HG03378 (cell line): ENCODE measurements around the gene AMOTL2.

Source experiments
- ATAC-seq: cut with Tn5 transposase; IDR thresholded peaks from one replicate; pipeline ENCODE4 v1.9.1; 2021; ENCODE audit warnings: mild to moderate bottlenecking, moderate library complexity; ENCODE audit not compliant: unreplicated experiment

Gene AMOTL2

DNA sequence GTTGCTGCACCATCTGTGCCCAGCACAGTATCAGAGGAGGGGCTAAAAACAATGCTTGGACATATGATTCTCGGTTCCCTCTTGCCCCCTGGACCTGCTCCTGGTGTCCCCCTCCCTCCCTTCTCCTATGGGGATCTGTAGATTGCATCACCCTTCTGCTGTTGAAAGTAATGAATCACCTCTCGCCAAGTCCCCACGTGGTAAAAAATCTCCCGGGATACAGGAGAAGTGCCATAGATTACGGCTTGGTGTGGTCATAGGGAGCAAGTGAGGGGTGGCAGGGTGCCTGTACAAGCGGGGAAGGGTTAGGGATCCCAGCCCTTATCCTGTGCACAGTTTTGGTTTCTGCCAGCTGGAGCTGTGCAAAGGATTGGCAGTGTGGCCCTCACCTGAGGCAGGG, 37.7 kb downstream of the AMOTL2 start:
- ATAC-seq, result no peak

DNA sequence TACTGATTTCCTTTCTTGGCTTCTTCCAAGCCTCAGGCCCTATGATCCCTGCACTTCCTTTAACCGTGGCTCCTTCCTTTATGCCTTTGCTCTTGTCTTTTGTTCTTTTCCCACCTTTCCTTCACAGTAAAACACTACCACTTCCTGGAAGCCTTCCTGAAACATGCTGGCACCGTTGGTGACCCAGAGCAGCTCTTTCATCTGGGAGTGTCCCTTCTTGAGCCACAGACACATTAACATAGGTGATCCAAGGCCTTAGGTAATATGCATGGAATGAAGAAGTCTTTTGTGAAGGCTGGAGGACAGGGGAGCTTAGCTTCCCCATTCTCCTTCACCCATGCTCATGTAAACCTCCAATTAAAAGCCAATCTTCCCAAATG, 39.4 kb downstream of the AMOTL2 start:
- ATAC-seq, result no peak

DNA sequence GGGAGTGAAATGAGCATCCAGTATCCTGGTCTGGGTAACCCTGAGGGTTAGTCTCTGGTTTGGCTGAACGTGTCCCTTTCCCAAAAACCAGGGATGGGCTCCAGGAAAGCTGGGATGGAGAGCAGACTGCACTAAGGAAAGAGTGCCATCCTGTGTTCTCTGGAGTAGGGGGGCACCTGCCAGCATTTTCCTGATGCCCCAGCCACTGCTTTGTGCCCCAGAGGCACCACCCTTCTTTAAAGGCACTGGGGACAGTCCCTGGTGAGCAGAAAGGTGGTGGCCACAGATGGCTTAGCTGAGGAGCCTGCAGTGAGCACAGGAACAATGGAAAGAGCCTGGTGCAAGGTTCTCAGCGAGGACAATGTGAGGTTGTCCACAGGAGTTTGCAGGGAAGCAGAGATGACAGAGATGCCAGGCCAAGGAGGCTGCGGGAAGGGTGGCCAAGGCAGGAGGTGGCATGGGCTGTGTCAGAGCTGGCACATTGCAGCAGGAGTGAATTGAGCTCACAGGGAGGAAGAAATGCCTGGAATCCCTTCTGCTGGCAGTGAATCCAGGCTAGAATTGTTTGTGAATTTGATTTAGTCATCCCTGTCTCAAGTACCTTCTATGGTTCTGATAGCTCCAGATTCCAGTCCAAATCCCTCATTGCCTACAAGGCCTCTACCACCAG, 39.9 kb downstream of the AMOTL2 start:
- ATAC-seq, result no peak

DNA sequence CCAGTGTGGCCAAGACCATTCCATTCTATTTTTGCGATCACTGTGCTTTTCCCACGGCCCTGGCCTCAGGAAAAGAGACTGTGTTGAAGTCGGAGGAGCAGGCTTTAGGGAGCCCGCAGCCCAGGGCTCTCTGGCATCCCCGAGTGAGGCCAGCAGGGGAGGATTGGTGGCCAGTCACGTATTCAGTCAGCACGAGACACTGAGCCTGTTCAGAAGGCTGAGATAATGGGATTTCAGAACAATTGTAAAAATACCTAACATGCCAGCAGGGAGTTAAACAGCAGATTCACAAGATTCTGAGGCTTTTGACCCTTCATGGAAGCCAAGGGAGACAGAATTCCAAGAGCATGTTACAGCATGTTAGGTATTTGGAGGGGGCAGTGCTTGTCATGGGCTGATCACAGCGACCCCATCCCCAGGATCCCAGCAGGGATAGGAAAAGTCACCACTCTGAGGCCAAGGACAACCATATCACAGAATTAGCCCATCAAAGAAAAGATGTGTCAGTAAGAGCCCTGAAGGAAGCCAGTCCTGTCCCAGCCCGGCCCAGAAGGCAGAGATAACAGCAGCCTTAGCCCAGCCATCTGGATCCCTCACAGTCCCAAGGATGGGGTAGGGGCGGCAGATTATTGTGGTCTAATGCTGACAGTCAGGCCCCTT, 40.6 kb downstream of the AMOTL2 start:
- no peak for ATAC-seq

DNA sequence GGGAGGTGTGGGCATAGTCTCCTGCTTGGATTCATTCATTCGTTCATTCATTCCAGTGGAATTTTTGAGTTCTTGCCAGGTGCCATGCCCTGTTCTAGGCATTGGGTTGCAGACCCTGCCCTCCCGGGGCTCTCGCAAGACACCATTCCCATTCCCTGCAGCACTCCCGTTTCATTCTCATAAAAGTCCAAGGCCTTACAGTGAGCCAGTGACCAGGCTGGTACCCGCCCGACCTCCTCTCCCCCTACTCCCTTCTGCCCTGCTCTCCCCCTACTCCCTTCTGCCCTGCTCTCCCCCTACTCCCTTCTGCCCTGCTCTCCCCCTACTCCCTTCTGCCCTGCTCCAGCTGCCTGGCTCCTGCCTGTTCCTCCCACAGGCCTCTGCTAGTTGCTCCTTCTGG, 41.9 kb downstream of the AMOTL2 start:
- ATAC-seq, result no peak

DNA sequence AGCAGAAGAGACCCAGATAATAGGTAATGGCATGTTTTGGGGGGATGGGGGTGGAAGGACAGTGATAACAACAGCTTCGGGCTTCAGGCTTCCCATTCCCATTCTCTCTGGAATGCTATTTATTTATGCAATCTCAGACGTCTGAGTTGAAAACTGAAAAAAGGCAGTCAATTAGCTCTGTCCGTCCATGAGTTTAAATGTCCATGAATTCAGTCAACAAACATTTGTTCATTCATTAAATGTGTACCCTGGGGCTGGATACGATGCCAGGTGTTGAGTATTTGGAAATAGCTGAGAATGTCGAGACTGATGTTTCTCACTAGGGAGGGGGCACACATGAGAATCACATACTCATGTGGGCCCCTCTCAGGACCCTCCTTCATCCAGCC, 42.4 kb downstream of the AMOTL2 start:
- no peak for ATAC-seq

DNA sequence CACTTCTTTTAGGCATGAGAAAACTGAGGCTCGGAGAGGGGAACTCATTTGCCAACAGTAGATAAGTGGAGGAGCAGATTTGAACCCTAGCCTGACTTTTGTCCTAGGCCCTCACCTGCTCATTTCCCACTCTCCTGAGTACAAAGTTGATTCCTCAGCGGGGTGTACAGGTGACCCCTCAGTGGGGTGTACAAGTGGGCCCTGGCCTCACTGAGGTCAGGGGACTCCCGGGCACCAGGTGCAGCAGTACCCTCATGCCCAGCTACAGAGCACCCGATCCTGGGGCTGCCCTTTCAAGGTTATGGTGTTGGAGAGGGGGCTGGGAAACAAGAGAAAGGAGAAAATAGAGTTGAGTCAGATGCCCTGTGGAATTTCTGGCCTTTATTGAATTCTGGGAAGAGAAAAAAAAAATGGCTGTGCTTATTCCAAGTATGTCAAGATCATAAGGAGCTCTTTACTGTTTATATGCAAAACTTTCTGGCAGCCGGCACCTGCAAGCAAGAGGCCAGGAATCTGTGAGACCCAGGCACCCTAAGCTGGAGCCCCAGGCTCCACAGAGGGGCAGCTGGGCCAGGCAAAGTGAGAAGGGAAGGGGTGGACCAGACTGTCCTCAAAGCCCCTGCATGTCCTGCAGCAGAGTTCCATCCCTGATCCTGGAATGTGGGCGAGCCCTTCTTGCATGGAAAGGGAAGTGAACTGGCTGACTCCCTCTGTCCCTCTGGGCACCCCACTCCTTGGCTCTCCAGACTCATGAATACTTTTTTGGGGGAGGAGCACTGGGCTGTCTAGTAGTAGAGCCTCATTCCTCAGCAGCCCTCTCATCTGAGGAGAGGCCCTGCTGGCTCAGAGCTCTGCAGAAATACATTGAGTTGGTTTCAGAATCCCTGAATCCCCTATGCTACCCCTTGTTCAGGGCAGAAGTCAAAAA, 43.1 kb downstream of the AMOTL2 start:
- ATAC-seq, result no peak

DNA sequence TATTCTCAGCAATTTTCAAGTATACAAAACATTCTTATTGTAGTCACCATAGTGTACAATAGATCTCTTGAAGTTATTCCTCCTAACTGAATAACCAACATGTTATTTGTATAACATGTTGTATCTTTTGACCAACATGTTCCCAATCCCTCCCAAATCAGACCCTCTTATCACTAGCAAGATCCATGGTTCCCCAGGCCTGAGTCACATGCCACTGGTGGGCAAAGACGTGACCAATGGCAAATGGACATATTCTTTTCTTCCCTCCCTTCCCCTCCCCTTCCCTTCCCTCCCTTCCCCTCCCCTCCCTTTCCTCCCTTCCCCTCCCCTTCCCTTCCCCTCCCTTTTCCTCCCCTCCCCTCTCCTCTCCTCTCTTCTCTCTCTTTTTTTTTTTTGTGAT, 45.4 kb downstream of the AMOTL2 start:
- ATAC-seq, result no peak

DNA sequence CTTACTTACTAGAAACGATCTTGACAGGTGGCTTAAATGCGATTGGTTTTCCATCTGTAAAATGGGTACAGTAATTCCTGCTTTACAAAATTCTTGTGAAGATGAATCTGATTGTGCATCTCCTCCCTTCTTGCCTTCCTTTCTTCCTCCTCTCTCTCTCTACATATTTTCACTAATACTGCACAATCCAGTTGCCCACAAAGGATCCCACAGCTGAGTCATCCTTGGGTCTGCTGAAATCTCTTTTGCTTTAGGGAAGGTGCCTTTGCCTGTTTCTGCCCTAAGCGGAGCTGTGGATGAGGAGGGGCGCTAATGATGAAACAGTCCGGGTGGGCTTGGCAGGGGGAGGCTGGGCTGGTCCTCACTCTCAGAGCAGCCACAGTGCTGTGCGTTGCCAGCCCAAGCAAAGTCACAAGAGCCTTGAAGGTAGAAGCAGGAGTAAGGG, 46.1 kb downstream of the AMOTL2 start:
- ATAC-seq, result no peak

DNA sequence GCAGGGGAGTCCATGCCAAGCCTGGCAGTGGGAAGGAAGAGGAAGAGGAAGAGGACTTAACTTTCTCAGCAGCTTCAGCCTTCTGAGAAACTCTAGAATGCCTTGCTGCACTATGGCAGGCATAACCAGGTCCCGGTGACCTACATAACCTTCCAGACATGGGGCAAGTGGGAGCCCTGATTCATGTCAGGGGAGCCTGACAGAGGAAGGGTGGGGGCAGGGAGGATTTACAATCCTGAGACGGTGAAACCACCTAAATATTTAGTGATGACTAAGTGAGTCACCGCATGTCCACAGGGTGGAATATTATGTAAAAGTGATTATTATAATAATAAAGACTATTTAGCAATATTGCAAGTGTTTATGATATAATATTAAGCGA, 46.7 kb downstream of the AMOTL2 start:
- ATAC-seq, result no peak

DNA sequence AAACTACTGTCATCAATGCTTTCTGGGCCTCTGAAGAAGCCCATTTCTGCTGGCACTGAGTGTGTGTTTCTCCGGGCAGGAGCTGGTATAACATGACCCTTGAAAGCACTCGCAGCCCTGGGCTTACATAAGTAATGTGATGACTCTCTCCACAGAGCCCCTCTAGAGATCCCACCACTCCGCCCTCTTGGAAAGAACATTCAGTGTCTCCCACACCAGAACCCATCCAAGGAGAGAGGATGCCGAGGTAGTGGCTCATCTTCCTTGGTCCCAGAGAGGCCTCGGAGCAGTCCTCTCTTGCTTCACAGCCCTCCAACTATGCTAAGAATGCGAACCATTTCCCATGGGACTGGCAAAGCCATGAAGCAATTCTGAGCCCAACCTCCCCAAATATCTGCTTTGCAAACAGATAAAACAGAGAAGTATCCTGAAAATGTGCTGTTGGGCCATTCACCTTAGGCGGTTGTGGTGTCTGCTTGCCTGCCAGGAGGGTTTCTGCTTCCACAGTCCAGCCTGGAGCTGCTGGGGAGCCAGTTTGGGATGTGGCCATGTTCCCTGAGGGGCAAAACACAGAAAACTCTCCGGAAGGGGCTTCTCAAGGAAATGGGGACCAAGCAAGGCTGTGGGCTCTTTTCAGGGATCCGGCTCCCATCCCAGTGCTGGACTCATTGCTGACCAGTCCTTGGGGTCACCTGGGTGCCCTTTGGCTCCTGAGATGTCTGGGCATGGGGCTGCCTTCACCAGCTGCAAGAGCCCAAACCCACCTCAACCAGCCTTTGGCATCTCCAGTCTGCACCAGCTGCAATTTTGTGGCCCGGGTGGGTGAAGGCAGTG, 47.3 kb downstream of the AMOTL2 start:
- no peak for ATAC-seq

DNA sequence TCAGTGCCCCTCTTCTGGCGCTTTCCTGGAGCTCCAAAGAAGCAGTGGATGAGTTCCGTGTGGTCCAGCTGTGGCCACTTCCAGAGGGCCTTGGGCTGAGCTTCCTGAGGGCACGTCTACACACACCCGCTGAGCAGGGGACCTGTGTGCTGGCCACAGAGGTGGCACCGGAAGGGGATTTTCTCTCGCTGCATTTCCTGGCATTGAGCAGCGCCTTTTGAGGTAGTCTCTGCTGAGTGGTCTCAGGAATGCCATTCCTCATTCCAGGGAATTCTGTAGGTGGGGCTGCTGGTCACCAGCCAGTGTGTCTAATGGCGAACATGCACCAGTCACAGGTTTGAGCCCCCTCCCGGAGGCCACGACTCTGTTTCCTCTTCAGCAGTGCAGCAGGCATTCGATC, 48.1 kb downstream of the AMOTL2 start:
- no peak for ATAC-seq

DNA sequence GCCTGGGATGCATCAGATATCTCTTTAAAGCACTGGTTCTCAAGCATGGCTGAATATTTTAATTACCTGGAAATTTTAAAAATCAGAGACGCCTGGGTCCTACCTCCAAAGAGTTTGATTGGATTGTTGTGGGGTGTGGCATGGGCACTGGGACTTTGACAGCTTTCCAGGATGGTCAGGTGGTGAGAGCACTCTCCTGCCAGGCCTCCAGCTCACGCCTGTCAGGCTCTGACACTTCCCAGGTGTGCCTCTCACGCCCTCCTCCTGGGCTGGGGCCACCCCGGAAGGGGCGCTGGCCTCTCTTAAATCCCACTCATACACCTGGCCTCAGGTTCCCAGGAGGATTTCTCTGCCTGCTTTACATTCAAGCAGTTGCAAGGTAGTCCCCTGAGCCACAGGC, 48.5 kb downstream of the AMOTL2 start:
- ATAC-seq, result no peak

DNA sequence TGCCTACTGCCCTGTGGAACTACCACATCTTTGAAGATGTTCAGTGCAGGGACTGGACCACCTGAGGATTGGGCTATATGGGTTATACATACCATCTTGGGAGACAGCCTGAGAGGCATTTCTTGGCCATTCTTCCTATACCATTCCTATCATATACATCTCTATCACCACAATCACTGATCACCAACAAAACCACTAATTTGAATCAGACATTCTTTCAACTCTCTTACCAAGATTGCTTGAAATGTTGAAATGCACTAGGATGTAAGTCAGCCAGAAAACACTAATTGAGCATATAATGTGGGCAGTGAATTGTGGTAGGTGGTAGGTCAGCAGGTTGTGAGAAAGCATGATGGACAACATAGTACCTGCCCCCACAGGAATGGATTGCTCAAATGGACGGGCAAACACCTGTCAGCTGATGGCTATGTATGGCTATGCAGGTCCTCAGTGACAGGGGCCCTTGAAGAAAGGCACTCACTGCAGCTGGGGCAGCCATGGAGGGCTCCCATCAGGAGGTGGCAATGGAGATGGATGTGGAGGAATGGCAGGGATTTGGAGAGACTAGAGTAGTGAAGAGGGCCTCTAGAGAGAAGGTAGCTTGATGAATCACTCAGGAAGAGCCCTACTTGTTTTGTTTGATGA, 49.1 kb downstream of the AMOTL2 start:
- ATAC-seq, result no peak

DNA sequence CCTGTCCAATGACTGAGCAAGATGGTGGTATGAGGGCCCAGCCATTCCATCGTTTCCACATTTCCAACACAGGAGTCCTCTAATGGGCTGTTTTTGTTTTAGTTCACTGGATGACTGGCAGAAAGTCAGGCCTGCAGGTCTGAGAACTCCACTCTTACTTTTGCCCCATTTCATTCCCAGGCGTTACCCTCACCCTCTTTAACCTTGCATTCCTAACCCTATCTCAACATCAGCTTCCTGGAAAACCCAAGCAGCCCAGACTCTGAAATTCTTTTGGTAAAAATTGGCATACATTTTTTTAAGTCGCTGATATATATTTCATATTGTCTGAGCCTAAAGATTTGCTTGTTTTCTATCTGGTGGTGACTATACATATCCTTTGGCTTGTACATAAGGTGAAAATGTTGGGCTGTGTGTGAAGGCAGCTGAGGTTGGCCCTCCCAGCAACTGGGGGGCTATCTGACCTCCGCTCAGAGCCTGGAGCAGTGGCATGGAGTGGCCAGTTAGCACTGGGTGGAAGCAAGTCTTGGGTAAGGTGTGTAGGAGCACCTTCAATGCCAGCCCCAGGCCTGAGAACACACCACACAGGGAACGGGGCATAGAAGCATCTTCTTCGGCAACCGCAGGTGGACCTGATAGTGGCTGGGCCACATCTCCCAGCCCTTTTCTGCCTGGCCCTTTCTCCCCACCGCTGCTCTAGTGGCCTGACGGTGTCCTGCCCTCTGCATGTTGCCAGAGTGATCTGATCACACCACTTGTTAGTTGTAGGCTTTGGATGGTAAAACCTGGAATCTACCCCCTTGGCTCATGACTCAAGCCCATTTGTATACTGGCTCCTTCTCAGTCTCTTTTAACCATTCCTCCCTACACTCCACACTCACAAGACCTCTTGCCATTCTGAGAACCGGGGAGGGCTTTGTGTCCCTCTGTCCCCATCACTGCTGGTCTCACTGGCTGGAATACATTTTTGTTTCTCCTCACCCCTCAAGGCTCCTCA, 50.0 kb downstream of the AMOTL2 start:
- no peak for ATAC-seq

DNA sequence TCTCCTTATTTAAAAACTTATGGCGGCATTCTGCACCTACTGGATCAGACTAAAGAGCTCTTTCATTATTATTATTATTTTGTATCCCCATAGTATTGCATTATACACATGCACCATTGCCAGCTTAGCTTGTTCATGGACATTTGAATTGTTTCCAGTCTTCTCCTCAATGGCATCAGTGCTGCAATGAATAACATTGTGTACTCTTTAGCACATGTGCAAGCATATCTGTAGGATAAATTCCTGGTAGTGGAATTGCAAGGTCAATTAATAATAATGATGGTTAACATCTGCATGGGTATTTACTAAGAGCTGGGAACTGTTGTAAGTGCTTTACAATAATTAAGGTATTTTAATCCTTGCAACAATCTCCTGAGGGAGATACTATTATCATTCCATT, 52.0 kb downstream of the AMOTL2 start:
- no peak for ATAC-seq

DNA sequence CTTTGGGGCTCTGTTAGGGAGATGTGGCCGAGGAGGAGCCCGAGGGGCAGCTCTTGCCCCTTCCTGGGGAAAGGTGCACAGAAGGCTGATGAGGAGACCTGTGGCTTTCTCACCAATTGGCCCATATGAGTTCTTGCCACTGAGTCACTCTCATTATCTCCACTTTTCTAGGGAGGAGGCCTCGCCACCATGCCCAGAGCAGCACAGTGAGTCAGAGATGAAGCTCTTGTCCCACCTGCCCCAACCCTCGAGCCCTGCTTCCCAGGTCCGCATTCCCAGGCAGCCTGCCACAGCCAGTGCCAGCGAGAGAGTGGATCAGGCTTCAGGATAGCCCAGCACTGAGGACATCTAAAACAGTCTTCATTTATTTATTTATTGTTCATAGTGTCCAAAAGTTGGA, 53.5 kb downstream of the AMOTL2 start:
- ATAC-seq, result no peak

DNA sequence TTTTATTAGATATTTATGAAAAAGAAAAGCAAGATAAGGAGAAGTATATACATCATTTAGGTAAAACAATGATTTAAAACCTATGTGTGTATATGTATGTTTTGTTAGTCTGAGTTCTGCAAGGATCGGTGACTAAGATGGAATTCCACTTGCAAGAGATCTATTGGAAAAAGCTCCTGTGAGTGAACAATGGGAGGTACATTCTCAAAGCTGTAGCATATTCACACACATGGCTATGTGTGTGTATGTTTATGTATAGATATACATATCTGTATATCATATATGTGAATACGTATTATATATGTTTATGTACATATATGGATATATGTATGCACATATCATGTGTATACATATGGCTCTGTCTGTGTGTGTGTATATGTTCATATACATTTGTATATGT, 54.3 kb downstream of the AMOTL2 start:
- ATAC-seq, result no peak

DNA sequence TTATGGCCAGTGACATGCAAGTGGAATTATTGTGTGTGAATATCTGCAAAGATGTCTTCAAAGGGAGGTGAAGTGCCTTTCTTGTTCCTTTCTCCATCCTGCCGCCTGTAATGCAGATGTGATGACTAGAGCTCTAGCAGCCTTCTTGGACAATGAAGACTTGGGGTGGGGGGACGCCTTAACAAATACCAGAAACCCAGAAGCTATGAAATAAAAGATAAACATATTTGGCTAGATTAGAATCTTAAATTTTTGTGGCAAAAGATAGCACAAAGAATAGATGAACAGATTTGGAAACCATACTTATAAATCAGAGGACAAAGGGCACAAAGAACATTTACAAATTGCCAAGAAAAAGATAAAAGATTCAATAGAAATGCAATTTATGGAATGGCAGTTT, 56.1 kb downstream of the AMOTL2 start:
- no peak for ATAC-seq
